Measurements from ENCODE around the gene ADGRG1. TPM values are rescaled to one million over a fixed set of nuclear protein-coding genes. Genes with fewer than 3 reads are reported as not detected.

Gene ADGRG1
- total RNA-seq, 2 donors from 2014 or later = 0.64 TPM

DNA sequence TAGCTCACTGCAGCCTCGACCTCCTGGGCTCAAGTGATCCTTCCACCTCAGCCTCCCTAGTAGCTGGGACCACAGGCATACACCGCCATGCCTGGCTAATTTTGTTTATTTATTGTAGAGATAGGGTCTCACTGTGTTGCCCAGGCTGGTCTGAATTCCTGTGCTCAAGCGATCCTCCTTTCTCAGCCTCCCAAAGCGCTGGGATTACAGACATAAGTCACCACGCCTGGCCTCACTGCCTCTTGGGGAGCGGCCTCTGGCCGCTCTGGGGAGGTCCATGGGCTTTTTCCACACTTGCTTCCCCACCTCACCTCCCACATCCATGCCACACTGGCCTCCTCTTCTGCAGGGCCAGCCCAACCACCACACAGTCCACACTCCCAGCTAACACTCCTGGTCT is 21.4 kb downstream of the ADGRG1 start:
- Histone ChIP-seq H3K27ac (ENCODE audit: low read depth, low read length) (no peak overlapping the region), H3K4me3 (ENCODE audit: low read length) (no peak overlapping the region), H3K9ac (ENCODE audit: extremely low read depth, low read length, poor library complexity, severe bottlenecking) (no peak overlapping the region), H3K9me3 (ENCODE audit: control insufficient read depth, low read length) (no peaks in the 10 kb centered on the region), H3K27me3 (ENCODE audit: control insufficient read depth, insufficient read depth, low read length, poor library complexity, severe bottlenecking) (no peaks in the 10 kb centered on the region), H3K36me3 (ENCODE audit: control insufficient read depth, insufficient read depth, low read length) (no peaks in the 10 kb centered on the region), H3K4me1 (ENCODE audit: control insufficient read depth, insufficient read depth, low read length) (no peaks in the 10 kb centered on the region)
- Mint-ChIP-seq H3K9me3 (no peaks in the 10 kb centered on the region), H3K4me1 (peaks cover 6% of the 10 kb centered on the region), H3K27me3 (ENCODE audit: insufficient read depth) (no peaks in the 10 kb centered on the region), H3K4me3 (no peak overlapping the region), H3K36me3 (ENCODE audit: low read depth) (no peaks in the 10 kb centered on the region), H3K27ac (no peak overlapping the region)
- no peak for DNase-seq
- WGBS, 2 experiments (ENCODE audit: insufficient coverage in 1 of 2, insufficient read length in 1 of 2) = 85 to 100% methylated on average over 4 to 7 of the region's 7 CpGs
- TF ChIP-seq, protein P1, sequence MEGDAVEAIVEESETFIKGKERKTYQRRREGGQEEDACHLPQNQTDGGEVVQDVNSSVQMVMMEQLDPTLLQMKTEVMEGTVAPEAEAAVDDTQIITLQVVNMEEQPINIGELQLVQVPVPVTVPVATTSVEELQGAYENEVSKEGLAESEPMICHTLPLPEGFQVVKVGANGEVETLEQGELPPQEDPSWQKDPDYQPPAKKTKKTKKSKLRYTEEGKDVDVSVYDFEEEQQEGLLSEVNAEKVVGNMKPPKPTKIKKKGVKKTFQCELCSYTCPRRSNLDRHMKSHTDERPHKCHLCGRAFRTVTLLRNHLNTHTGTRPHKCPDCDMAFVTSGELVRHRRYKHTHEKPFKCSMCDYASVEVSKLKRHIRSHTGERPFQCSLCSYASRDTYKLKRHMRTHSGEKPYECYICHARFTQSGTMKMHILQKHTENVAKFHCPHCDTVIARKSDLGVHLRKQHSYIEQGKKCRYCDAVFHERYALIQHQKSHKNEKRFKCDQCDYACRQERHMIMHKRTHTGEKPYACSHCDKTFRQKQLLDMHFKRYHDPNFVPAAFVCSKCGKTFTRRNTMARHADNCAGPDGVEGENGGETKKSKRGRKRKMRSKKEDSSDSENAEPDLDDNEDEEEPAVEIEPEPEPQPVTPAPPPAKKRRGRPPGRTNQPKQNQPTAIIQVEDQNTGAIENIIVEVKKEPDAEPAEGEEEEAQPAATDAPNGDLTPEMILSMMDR (conservative IDR thresholded peaks at IDR 0.05) = no peak

DNA sequence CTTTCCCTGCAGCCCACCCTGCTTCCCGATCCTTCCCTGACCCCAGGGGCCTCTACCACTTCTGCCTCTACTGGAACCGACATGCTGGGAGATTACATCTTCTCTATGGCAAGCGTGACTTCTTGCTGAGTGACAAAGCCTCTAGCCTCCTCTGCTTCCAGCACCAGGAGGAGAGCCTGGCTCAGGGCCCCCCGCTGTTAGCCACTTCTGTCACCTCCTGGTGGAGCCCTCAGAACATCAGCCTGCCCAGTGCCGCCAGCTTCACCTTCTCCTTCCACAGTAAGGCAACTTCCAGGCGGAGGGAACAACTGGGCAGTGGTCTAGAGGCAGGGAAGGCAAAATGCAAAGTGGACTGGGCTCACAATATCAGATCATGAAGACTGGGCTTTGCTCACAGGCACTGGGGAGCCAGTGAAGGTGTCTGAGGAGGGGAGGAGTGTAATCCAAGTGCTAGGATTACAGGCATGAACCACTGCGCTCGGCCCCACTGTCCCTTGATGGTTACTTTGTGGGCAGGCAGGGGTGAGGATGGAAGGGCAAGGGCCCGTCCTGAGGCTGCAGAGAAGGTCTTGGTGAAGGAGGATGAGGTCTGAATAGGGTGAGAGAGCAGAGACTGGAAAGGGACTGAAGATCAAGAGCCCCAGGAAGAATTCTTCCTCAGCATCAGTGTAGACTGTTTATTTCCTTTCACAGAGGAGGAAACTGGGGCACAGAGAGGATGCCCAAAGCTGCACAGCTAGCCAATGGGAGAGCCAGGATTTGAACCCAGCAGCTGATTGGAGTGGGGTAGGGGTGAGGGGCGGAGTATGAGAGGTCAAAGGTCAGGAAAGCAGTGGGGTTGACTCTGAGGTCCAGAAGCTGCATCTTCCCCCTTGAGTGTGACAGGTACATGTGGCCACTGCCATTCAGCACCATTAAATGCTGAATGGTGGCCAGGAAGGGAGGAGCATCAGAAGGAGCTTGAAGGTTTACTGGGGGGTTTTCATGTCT is 23.2 kb downstream of the ADGRG1 start:
- no peak overlapping the region for H3K27ac ChIP-seq (ENCODE audit: low read depth, low read length)
- peaks cover 3% of the 10 kb centered on the region for H3K27me3 Mint-ChIP-seq (ENCODE audit: insufficient read depth)
- WGBS, 2 experiments (ENCODE audit: insufficient coverage in 1 of 2, insufficient read length in 1 of 2) = 85% methylated on average over 6 to 10 of the region's 10 CpGs
- H3K4me3 Mint-ChIP-seq = no peak overlapping the region
- peaks cover 6% of the 10 kb centered on the region for H3K4me1 Mint-ChIP-seq
- H3K36me3 ChIP-seq (ENCODE audit: control insufficient read depth, insufficient read depth, low read length) = no peaks in the 10 kb centered on the region
- H3K4me3 ChIP-seq (ENCODE audit: low read length) = no peak overlapping the region
- TF ChIP-seq, protein P1 (conservative IDR thresholded peaks at IDR 0.05) = no peak
- no peak overlapping the region for H3K27ac Mint-ChIP-seq
- H3K9ac ChIP-seq (ENCODE audit: extremely low read depth, low read length, poor library complexity, severe bottlenecking) = no peak overlapping the region
- no peaks in the 10 kb centered on the region for H3K4me1 ChIP-seq (ENCODE audit: control insufficient read depth, insufficient read depth, low read length)
- no peaks in the 10 kb centered on the region for H3K9me3 ChIP-seq (ENCODE audit: control insufficient read depth, low read length)
- no peaks in the 10 kb centered on the region for H3K27me3 ChIP-seq (ENCODE audit: control insufficient read depth, insufficient read depth, low read length, poor library complexity, severe bottlenecking)
- no peaks in the 10 kb centered on the region for H3K36me3 Mint-ChIP-seq (ENCODE audit: low read depth)
- DNase-seq = peak; percentile 72
- H3K9me3 Mint-ChIP-seq = no peaks in the 10 kb centered on the region

DNA sequence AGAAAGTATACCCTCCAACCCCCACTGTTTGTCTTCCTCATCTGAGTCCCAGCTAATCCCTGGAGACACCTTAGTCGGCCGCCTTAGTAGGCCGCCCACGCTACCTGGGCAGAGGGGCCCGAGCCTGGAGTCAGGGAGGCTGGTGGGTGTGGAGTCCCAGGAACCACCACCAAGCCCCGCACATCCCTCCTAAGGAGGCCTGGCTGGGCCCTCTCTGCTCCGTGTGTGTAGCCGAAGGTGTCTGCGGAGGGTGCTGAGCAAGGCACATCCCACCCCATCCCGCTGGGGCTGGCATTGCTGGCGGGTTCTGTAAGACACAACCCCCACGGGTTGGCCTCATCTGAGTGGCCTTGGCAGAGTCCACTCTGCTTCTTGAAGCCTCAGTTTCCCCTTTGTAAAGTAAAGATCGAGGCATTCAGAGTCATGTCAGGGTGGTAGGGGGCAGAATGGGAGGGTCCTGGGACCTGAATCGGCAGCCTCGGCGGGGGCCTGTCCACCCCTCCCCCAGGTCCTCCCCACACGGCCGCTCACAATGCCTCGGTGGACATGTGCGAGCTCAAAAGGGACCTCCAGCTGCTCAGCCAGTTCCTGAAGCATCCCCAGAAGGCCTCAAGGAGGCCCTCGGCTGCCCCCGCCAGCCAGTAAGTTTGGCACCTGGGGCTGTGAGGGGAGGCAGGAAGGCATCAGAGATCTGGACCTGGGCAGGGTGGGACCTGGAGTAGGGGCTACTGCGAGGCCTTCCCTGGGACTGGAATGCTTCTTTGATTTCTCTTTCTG is 24.5 kb downstream of the ADGRG1 start:
- Histone ChIP-seq H3K4me1 (ENCODE audit: control insufficient read depth, insufficient read depth, low read length) (no peaks in the 10 kb centered on the region), H3K9ac (ENCODE audit: extremely low read depth, low read length, poor library complexity, severe bottlenecking) (no peak overlapping the region), H3K36me3 (ENCODE audit: control insufficient read depth, insufficient read depth, low read length) (no peaks in the 10 kb centered on the region), H3K27me3 (ENCODE audit: control insufficient read depth, insufficient read depth, low read length, poor library complexity, severe bottlenecking) (no peaks in the 10 kb centered on the region), H3K27ac (ENCODE audit: low read depth, low read length) (no peak overlapping the region), H3K9me3 (ENCODE audit: control insufficient read depth, low read length) (no peaks in the 10 kb centered on the region), H3K4me3 (ENCODE audit: low read length) (no peak overlapping the region)
- Mint-ChIP-seq H3K27ac (no peak overlapping the region), H3K36me3 (ENCODE audit: low read depth) (no peaks in the 10 kb centered on the region), H3K4me1 (peaks cover 6% of the 10 kb centered on the region), H3K27me3 (ENCODE audit: insufficient read depth) (peaks cover 3% of the 10 kb centered on the region), H3K4me3 (no peak overlapping the region), H3K9me3 (no peaks in the 10 kb centered on the region)
- TF ChIP-seq, protein P1 (conservative IDR thresholded peaks at IDR 0.05) = no peak
- whole genome bisulfite sequencing, 2 experiments (ENCODE audit: insufficient coverage in 1 of 2, insufficient read length in 1 of 2) = 88 to 95% methylated on average over 9 to 23 of the region's 23 CpGs
- no peak for DNase-seq

All from endodermal cell (in vitro differentiated cells).